ENCODE measurements around the gene NUDT8.

DNA sequence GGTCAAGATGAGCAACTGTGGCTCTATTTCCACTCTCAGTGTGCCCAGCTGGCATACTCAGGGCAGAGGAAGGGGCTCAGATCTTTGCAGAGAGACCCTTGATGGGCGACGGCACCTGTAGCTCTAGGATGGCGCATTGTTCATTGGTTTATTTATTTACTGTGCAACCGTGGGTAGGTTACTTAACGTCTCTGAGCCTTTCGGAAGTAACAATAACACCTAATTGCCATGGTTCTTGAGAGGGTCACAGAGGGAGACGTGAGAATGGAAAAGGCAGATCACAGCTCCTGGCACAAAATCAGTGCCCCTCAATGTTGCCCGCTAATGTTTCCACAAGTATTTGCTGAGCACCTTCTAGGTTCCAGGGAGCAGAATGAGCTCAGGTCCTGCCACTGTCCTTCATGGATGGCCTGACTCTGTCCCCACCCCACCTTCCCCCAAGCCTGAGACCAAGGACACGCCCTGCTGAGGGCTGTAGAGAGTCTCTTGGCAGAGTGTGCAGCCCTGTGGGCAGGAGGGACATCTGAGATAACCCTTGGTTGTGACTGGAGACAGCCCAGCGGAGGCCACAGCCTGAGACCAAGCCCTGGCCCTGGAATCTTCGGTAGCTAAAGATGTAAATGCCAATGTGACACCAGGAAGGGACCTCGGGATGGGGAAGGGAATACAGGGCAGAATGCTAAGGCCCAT lies 45.5 kb upstream of the NUDT8 start:
- TF ChIP-seq EZH2 (IDR thresholded peaks at IDR 0.05; ENCODE audit: insufficient read depth, poor library complexity, severe bottlenecking) (no peak), EZH2phosphoT487 (IDR thresholded peaks at IDR 0.05; ENCODE audit: insufficient read depth, low read depth) (no peak)
